GM12874 (cell line): ENCODE measurements around the gene OR52A5.

Experiments
- CTCF ChIP-seq: IDR thresholded peaks from 2 replicates; pipeline ENCODE4 v1.5.1; 2011; ENCODE audit warnings: low read depth, mild to moderate bottlenecking, control low read depth, low read length, moderate library complexity; ENCODE audit not compliant: insufficient read depth

Gene OR52A5

GRCh38 chr11:5137996-5138395 lies at the start of gene OR52A5:
Gene OR52A5 (minus strand): TSS chr11:5138356. CDS start chr11:5132642, 5,714 bp downstream.
- no peak for TF ChIP-seq CTCF

- TF ChIP-seq CTCF = no peak
Observed at GRCh38 chr11:5178046-5178837, 40.1 kb upstream of the OR52A5 start.

- TF ChIP-seq CTCF = no peak
Observed at GRCh38 chr11:5174934-5175333, 36.8 kb upstream of the OR52A5 start.

GRCh38 chr11:5171856-5172255 lies 33.7 kb upstream of the OR52A5 start:
- no peak for TF ChIP-seq CTCF

GRCh38 chr11:5159806-5160205 lies 21.6 kb upstream of the OR52A5 start:
- no peak for TF ChIP-seq CTCF

GRCh38 chr11:5154657-5155056 lies 16.5 kb upstream of the OR52A5 start, which contains the start of gene OR52A1:
Gene OR52A1 (minus strand): TSS chr11:5154757. CDS start chr11:5152369, 2,388 bp downstream.
- no peak for TF ChIP-seq CTCF

GRCh38 chr11:5153574-5154431 lies 15.6 kb upstream of the OR52A5 start:
- no peak for TF ChIP-seq CTCF
